HepG2 (cell line): ENCODE data around the gene OSBPL5. TPM values are rescaled to one million over a fixed set of nuclear protein-coding genes. Genes with fewer than 3 reads are reported as not detected.
A peak's percentile ranks its signal among the peaks of the same experiment; 100 is the strongest.

Source experiments
- ATAD3A ChIP-seq: sonication (generic); formaldehyde crosslinking; IDR thresholded peaks from 2 replicates; pipeline ENCODE4 v1.4.0; 2020; ENCODE audit warnings: missing genetic modification reagents
- BCL3 ChIP-seq: sonication (generic); formaldehyde crosslinking; IDR thresholded peaks from 2 replicates; pipeline ENCODE4 v1.5.1; 2020; ENCODE audit warnings: mild to moderate bottlenecking, missing genetic modification reagents, moderate library complexity
- E2F5 ChIP-seq: sonication (generic); formaldehyde crosslinking; conservative IDR thresholded peaks from 2 replicates; pipeline ENCODE4 v1.4.0; 2020; ENCODE audit warnings: missing genetic modification reagents
- HOXA3 ChIP-seq: sonication (generic); formaldehyde crosslinking; IDR thresholded peaks from 2 replicates; pipeline ENCODE4 v1.5.0; 2020; ENCODE audit warnings: missing genetic modification reagents
- JUNB ChIP-seq: sonication (generic); formaldehyde crosslinking; IDR thresholded peaks from 2 replicates; pipeline ENCODE4 v1.8.0; 2022; ENCODE audit warnings: missing genetic modification reagents, mild to moderate bottlenecking, borderline replicate concordance
- MAF1 ChIP-seq: sonication (generic); formaldehyde crosslinking; IDR thresholded peaks from 2 replicates; pipeline ENCODE4 v1.5.0; 2020; ENCODE audit warnings: missing genetic modification reagents, borderline replicate concordance
- PAF1 ChIP-seq: IDR thresholded peaks from 2 replicates; pipeline ENCODE4 v1.6.1; 2016; ENCODE audit warnings: missing genetic modification reagents, missing compliant biosample characterization
- SALL2 ChIP-seq: sonication (generic); formaldehyde crosslinking; IDR thresholded peaks from 2 replicates; pipeline ENCODE4 v1.8.1; 2023; ENCODE audit warnings: mild to moderate bottlenecking, missing genetic modification reagents, inconsistent platforms
- SP5 ChIP-seq: IDR thresholded peaks from 2 replicates; pipeline ENCODE4 v1.6.1; 2016; ENCODE audit warnings: low read depth, borderline replicate concordance
- SYNCRIP ChIP-seq: fragments of 200-400 bp; formaldehyde crosslinking; IDR thresholded peaks from 2 replicates; pipeline ENCODE4 v1.6.1; 2018; ENCODE audit warnings: mild to moderate bottlenecking, low read depth, low read length; ENCODE audit not compliant: insufficient read depth
- TP53 ChIP-seq: sonication (generic); formaldehyde crosslinking; conservative IDR thresholded peaks from 2 replicates; pipeline ENCODE4 v1.4.0; 2020; ENCODE audit warnings: missing genetic modification reagents
- WIZ ChIP-seq: sonication (generic); formaldehyde crosslinking; IDR thresholded peaks from 2 replicates; pipeline ENCODE4 v1.5.1; 2020; ENCODE audit warnings: mild to moderate bottlenecking, missing genetic modification reagents
- ZBTB37 ChIP-seq: sonication (generic); formaldehyde crosslinking; IDR thresholded peaks from 2 replicates; pipeline ENCODE4 v1.4.0; 2020; ENCODE audit warnings: mild to moderate bottlenecking, missing genetic modification reagents
- ZFYVE20 ChIP-seq: sonication (generic); formaldehyde crosslinking; IDR thresholded peaks from 2 replicates; pipeline ENCODE4 v1.8.0; 2023; ENCODE audit warnings: low read depth, mild to moderate bottlenecking, moderate library complexity, missing genetic modification reagents, borderline replicate concordance
- ZNF224 ChIP-seq: sonication (generic); formaldehyde crosslinking; IDR thresholded peaks from 2 replicates; pipeline ENCODE4 v1.5.0; 2020; ENCODE audit warnings: mild to moderate bottlenecking, missing genetic modification reagents
- ZNF251 ChIP-seq: sonication (generic); formaldehyde crosslinking; IDR thresholded peaks from 2 replicates; pipeline ENCODE4 v1.9.0; 2021; ENCODE audit warnings: mild to moderate bottlenecking, missing genetic modification reagents
- ZNF253 ChIP-seq: sonication (generic); formaldehyde crosslinking; IDR thresholded peaks from 2 replicates; pipeline ENCODE4 v1.8.0; 2022; ENCODE audit warnings: mild to moderate bottlenecking, missing genetic modification reagents, borderline replicate concordance
- ZNF256 ChIP-seq: sonication (generic); formaldehyde crosslinking; conservative IDR thresholded peaks from 2 replicates; pipeline ENCODE4 v1.4.0; 2020; ENCODE audit warnings: missing genetic modification reagents
- ZNF484 ChIP-seq: sonication (generic); formaldehyde crosslinking; IDR thresholded peaks from 2 replicates; pipeline ENCODE4 v1.5.1; 2020; ENCODE audit warnings: mild to moderate bottlenecking, low read depth, missing genetic modification reagents, borderline replicate concordance
- ZNF549 ChIP-seq: sonication (generic); formaldehyde crosslinking; IDR thresholded peaks from 2 replicates; pipeline ENCODE4 v1.5.0; 2020; ENCODE audit warnings: missing genetic modification reagents
- ZNF614 ChIP-seq: IDR thresholded peaks from 2 replicates; pipeline ENCODE4 v1.6.1; 2018; ENCODE audit warnings: missing biosample characterization, missing genetic modification reagents, inconsistent platforms, borderline replicate concordance
- ZNF788 ChIP-seq: sonication (generic); formaldehyde crosslinking; IDR thresholded peaks from 2 replicates; pipeline ENCODE4 v1.5.0; 2020; ENCODE audit warnings: mild to moderate bottlenecking, missing genetic modification reagents, borderline replicate concordance
- ZSCAN29 ChIP-seq: sonication (generic); formaldehyde crosslinking; conservative IDR thresholded peaks from 2 replicates; pipeline ENCODE4 v1.4.0; 2020; ENCODE audit warnings: mild to moderate bottlenecking, missing genetic modification reagents
- ZSCAN9 ChIP-seq: IDR thresholded peaks from 2 replicates; pipeline ENCODE4 v1.6.1; 2016; ENCODE audit warnings: borderline replicate concordance
- polyA plus RNA-seq, 8 experiments: library from polyadenylated mRNA; depleted of rRNA in 3 of 8; stranded (reverse) in 7 of 8; unstranded in 1 of 8; fragments of >200 nt; fragmentation: Illumina TruSeq in 4 of 8; extraction: Trizol in 4 of 8; gene quantifications; 2 replicates each; pipeline versions ENCODE4 v1.2.1 to v1.2.3, GENCODE V29; 2011 to 2016; ENCODE audit warnings: low read depth in 4 of 8, missing spikeins in 1 of 8, mixed read lengths in 1 of 8; ENCODE audit not compliant: insufficient read depth in 1 of 8
- total RNA-seq, 5 experiments: library from RNA; depleted of rRNA; stranded (reverse); fragments of >200 nt; fragmentation: Illumina TruSeq; extraction: Trizol; gene quantifications; 2 replicates each; pipeline ENCODE4 v1.2.3, GENCODE V29; 2016; ENCODE audit warnings: low read depth in 1 of 5

The OSBPL5 gene
- total and polyA plus RNA-seq, 2 of the 13 experiments (the other 11 are each of a cell fraction or from before 2014, with no cell fraction given) = not detected

- no peak for TF ChIP-seq BCL3 (CRISPR knock-in tag)
- TF ChIP-seq TP53 (CRISPR knock-in tag) = no peak
- TF ChIP-seq SP5 (CRISPR knock-in tag) = peak; percentile 38; the same call in 1 of the 2 replicates
- no peak for TF ChIP-seq E2F5 (CRISPR knock-in tag)
- TF ChIP-seq PAF1 (CRISPR knock-in tag) = no peak
- TF ChIP-seq SALL2 (CRISPR knock-in tag) = no peak
- TF ChIP-seq ZNF251 (CRISPR knock-in tag) = no peak
- TF ChIP-seq ZBTB37 (CRISPR knock-in tag) = no peak
- no peak for TF ChIP-seq ZNF484 (CRISPR knock-in tag)
- no peak for TF ChIP-seq ZSCAN29 (CRISPR knock-in tag)
- TF ChIP-seq ZNF256 (CRISPR knock-in tag) = no peak
- TF ChIP-seq ZNF224 (CRISPR knock-in tag) = no peak
- no peak for TF ChIP-seq MAF1 (CRISPR knock-in tag)
- TF ChIP-seq SYNCRIP = no peak
- no peak for TF ChIP-seq ZNF788 (CRISPR knock-in tag)
- 0 out of 2 replicates have a peak, but pooled peaks have one; percentile 26 for TF ChIP-seq HOXA3
- no peak for TF ChIP-seq ATAD3A (CRISPR knock-in tag)
- no peak for TF ChIP-seq ZNF549 (CRISPR knock-in tag)
- no peak for TF ChIP-seq ZNF253 (CRISPR knock-in tag)
- no peak for TF ChIP-seq WIZ
- no peak for TF ChIP-seq ZSCAN9 (CRISPR knock-in tag)
- no peak for TF ChIP-seq JUNB (CRISPR knock-in tag)
- TF ChIP-seq ZFYVE20 (CRISPR knock-in tag) = no peak
- TF ChIP-seq ZNF614 (CRISPR knock-in tag) = no peak
Measured at GRCh38 chr11:3091846-3092602, 73.1 kb downstream of the OSBPL5 start (continued).
